NCI-H2227 treated with DMSO at 0.1 percent for 48 hours (cell line): Measurements from ENCODE around the gene TM4SF4.

Experiments used
- DNase-seq: peaks from one replicate; lab custom pipeline; 2025; lab: John Stamatoyannopoulos, UW

TM4SF4 gene

GRCh38 chr3:149512073-149512782 is 37.7 kb downstream of the TM4SF4 start:
- peak; percentile 17 for DNase-seq

- no peak for DNase-seq
Measured at GRCh38 chr3:149514471-149514870, 40.0 kb downstream of the TM4SF4 start.

- no peak for DNase-seq
Measured at GRCh38 chr3:149515249-149515648, 40.8 kb downstream of the TM4SF4 start.

- no peak for DNase-seq
Measured at GRCh38 chr3:149516920-149517319, 42.4 kb downstream of the TM4SF4 start.

GRCh38 chr3:149519912-149520311 is 45.4 kb downstream of the TM4SF4 start:
- no peak for DNase-seq

- DNase-seq = no peak
Measured at GRCh38 chr3:149523512-149524299, 49.2 kb downstream of the TM4SF4 start.

- DNase-seq = peak; percentile 41
Measured at GRCh38 chr3:149527531-149528339, 53.2 kb downstream of the TM4SF4 start.

GRCh38 chr3:149528340-149528650 is 53.8 kb downstream of the TM4SF4 start:
- DNase-seq = no peak

GRCh38 chr3:149529099-149529498 is 54.6 kb downstream of the TM4SF4 start:
- DNase-seq = no peak

GRCh38 chr3:149532489-149533180 is 58.1 kb downstream of the TM4SF4 start:
- no peak for DNase-seq

GRCh38 chr3:149534082-149534481 is 59.6 kb downstream of the TM4SF4 start:
- DNase-seq = no peak

GRCh38 chr3:149534671-149535332 is 60.3 kb downstream of the TM4SF4 start:
- no peak for DNase-seq

- no peak for DNase-seq
Measured at GRCh38 chr3:149535333-149535685, 60.8 kb downstream of the TM4SF4 start.

GRCh38 chr3:149536429-149536828 is 61.9 kb downstream of the TM4SF4 start:
- no peak for DNase-seq

- no peak for DNase-seq
Measured at GRCh38 chr3:149538371-149538770, 63.9 kb downstream of the TM4SF4 start.

GRCh38 chr3:149541091-149541491 is 66.6 kb downstream of the TM4SF4 start:
- DNase-seq = no peak

GRCh38 chr3:149542375-149543312 is 68.1 kb downstream of the TM4SF4 start:
- no peak for DNase-seq

GRCh38 chr3:149545049-149545448 is 70.6 kb downstream of the TM4SF4 start:
- no peak for DNase-seq

GRCh38 chr3:149547413-149547812 is 72.9 kb downstream of the TM4SF4 start:
- no peak for DNase-seq

- no peak for DNase-seq
Measured at GRCh38 chr3:149547954-149548668, 73.6 kb downstream of the TM4SF4 start.
